ENCODE results near the gene ARRDC5.
"Not testable (repeated sequence)": the region's sequence is repeated elsewhere in the genome, so short reads cannot be mapped to it uniquely, and the experiment has no call there.

ARRDC5 gene

DNA sequence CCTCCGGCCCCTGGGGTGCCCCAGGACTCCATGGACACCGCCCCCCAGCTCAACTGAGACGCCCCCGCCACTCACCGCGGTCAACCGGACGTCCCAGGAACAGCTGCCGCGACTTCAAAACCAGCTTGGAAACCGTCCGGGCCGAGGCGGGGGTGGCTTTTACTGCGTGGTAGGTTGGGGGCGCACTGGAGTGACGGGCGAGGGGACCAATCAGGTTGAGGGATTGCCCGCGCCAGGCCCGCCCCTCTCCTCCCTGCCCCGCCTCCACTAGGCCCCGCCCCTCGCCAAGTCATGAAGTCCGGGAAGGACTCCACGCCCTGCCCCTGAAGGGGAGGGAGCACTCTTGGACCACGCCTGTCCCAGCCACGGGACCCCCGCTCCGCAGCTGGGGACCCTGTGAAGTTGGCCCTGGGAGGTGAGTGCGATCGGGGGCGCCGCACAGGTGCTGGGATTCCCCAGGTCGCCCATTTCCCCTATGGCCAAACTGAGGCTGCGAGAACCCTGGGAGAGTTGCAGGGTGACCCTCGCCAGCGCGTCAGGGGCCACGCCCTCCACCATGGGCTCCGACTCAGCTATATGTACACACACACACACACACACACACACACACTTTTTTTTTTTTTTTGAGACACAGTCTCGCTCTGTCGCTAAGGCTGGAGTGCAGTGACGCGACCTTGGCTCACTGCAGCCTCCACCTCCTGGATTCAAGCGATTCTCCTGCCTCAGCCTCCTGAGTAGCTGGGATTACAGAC lies 35.0 kb downstream of the ARRDC5 start, which contains the start of gene PLIN3:
Gene PLIN3, minus strand, starts transcription at position 134 of the 752 bp plus-strand sequence. CDS start 6,273 bp downstream, outside the sequence.
- peak; percentile 89 for DNase-seq

DNA sequence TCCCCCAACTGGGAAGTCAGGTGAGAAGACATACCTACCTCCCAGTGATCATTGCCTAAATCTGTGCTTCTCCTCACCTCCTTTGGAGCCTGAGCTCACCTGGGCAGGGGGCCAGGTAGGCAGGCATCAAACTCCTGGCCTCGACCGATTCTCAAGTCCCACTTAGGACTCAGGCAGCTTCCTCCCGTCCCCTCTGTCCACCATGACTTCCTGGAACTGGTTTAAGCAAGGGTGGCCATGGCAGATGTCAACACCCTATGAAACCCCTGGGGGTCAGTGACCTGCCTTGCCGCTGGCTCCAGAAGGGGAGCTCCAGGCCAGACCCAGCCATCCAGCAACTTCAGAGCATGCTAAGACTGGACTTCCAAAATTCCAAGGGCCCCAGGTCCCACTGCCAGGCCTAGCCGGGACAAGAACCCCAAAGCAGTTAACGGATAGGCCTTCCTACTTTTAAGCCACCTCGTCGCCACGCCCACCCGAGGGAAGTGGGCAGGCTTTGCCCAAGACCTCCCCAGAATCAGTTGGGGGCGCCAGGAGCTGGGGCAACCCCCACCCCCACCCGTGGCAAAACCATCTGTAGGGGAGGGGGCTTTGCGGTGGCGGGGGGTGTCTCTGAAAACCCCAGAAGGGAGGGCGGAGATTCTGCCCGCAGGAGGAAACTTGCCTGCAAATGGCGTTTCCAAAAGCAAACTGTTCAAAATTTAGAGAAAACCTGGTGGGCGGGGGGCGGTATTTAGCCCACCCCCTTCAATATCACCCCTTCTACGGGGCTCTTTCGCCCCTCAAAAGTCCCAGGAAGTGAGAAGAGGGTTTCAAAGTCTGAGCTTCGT lies 35.9 kb downstream of the ARRDC5 start:
- peak; percentile 55 for DNase-seq

DNA sequence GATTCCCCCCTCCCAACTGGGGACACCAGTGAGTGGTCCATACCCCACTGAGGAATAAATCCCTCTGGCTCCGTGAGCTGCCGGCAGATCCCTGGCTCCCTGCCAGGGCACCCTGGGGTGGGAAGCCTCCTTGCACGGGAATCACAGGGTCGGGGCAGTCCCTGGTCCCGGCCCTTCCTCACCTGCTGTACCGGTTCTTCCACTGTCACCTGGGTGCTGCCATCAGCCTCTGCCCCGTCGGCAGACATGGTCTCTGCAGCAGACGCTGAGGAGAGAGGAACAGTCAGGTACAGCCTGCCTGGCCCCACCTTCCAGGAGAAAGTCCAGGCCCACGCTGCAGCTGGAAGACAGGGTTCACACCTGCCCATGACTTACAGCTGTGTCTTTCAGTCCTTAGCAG lies 41.5 kb downstream of the ARRDC5 start:
- no peak for DNase-seq

DNA sequence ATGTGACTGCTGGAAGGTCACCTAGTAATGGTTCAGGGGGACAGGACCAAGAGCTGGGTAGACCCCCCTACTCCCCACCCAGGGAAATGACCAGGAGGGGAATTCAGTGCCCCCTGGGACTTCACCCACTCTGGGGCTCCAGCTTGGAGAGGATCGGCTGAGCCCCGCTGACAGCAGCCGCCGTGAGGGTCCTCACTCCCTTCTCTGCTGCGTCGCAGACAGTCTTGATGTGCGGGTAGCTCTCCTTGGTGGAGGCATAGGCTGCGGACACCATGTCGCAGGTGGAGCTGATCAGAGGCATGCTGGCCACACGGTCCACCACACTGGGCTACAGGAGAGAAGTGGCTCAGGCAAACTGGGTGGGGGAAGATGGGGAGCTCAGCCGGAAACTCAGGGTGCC lies 43.0 kb downstream of the ARRDC5 start:
- no peak for DNase-seq

DNA sequence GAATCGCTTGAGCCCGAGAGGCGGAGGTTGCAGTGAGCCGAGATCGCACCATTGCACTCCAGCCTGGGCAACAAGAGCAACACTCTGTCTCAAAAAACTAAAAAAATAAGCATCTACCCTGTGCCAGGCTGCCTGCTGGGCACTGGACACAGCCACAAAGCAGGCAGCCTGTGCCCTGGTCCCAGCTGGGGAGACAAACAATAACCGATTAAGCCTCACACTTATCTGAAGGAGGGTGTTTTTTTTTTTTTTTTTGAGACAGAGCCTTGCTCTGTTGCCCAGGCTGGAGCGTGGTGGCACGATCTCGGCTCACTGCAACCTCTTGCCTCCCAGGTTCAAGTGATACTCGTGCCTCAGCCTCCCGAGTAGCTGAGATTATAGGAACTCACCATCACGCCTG lies 46.2 kb downstream of the ARRDC5 start:
- DNase-seq, result not testable (repeated sequence)

DNA sequence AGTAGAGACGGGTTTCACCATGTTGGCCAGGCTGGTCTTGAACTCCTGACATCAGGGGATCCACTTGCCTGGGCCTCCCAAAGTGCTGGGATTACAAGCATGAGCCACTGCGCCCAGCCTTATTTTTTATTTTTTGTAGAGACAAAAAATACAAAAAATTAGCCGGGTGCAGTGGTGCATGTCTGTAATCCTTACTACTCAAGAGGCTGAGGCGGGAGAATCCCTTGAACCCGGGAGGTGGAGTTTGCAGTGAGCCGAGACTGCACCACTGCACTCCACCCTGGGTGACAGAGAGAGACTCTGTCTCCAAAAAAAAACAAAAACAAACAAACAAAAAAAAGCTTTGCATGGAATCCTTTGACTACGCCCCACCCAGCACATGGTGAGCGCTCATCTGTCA lies 49.2 kb downstream of the ARRDC5 start:
- DNase-seq, result not testable (repeated sequence)

DNA sequence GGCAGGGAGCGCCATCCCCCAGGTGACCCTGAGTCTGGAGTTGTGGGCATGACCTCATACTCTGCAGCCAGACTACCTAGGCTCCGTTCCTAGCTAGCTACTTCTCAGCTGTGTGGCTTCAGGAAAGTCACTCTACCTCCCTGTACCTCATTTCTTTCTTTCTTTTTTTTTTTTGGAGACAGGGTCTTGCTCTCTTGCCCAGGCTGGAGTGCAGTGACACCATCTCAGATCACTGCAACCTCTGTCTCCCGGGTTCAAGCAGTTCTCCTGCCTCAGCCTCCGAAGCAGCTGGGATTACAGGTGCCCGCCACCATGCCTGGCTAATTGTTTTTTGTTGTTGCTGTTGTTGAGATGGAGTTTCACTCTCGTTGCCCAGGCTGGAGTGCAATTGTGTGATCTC lies 50.2 kb downstream of the ARRDC5 start:
- DNase-seq, result no peak

DNA sequence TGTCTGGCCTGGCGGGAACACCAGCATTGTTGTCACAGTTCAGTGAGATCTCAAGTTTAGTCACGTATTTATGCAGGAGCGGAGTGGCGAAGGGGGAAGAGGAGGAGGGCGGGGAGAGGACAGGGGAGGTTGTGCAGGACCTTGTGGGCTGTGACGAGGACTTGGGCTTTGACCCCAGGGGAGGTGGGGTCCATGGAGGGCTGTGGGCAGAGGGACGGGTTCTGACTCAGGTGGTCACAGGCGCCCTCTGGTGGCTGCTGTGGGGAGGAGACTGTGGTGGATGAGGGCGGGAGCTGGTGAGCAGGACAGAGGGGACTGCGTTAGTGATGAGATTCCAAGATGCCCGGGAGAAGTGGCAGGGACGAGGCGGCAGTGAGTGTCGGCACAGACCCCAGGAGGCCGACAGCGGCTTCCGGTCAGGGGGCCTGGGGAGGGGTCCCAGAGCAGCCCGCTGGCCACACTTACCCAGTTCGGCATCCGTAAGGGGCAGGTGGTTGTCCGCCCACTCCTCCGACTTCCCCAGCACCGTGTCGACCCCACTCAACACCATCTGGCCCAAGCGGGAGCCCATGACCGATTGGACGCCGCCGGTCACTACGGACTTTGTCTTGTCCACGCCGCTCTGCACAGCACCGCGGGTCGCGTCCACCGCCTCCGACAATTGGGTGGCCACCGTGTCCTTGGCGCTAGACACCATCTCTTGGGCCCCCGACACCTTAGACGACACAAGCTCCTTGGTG lies 51.0 kb downstream of the ARRDC5 start:
- peak; percentile 67 for DNase-seq

DNA sequence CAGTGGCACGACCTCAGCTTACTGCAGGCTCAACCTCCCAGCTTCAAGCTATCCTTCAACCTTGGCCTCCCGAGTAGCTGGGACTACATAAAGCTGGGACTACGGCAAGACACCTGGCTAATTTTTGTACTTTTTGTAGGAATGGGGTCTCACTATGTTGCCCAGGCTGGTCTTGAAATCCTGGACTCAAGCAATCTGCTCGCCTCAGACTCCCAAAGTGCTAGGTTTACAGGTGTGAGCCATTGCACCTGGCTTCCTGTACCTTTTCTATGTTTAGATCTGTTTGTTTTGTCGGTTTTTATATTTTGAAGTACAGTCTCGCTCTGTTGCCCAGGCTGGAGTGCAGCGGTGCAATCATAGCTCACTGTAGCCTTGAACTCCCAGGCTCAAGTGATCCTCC lies 53.7 kb downstream of the ARRDC5 start:
- DNase-seq, result no peak

DNA sequence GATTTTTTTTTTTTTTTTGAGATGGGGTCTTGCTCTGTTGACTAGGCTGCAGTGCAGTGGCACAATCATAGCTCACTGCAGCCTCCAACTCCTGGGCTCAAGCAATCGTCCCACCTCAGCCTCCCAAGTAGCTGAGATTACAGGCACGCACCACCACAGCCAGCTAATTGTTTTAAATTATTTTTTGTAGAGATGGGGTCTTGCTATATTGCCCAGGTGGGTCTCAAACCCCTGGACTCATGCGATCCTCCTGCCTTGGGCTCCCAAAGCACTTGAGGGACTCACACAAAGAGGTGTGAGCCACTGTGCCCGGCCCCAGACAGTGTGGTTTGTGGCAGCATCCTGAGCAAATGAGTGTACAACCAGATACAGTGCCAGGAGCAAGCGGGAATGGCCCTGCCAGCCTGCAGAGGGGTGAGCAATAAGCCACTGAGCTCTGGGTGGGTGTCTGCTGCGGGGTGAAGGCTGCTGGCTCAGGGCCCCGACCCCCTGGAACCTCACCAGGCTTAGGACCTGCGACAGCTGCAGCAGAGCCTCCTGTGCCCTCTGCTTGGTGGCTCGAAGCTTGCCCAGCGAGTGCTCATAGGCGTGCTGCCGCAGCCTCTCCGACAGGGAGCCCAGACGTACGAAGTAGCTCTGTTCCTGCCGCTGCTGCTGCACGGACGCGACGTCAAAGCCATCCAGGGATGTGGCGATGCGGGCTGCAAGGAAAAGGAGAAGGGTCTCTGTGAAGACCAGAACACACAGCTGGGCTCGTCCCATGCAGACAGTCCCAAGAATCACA lies 55.3 kb downstream of the ARRDC5 start:
- no peak for DNase-seq

DNA sequence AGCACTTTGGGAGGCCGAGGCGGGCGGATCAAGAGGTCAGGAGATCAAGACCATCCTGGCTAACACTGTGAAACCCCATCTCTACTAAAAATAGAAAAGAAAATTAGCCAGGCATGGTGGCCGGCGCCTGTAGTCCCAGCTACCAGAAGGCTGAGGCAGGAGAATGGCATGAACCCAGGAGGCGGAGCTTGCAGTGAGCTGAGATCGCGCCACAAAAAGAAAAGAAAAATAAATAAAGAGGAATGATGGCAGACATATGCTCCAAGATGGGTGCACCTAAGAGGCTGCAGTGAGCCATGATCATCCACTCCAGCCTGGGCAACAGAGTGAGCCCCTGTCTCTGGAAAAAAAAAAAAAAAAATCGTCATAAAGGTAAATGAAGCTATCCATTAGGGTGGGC lies 56.7 kb downstream of the ARRDC5 start:
- not testable (repeated sequence) for DNase-seq

DNA sequence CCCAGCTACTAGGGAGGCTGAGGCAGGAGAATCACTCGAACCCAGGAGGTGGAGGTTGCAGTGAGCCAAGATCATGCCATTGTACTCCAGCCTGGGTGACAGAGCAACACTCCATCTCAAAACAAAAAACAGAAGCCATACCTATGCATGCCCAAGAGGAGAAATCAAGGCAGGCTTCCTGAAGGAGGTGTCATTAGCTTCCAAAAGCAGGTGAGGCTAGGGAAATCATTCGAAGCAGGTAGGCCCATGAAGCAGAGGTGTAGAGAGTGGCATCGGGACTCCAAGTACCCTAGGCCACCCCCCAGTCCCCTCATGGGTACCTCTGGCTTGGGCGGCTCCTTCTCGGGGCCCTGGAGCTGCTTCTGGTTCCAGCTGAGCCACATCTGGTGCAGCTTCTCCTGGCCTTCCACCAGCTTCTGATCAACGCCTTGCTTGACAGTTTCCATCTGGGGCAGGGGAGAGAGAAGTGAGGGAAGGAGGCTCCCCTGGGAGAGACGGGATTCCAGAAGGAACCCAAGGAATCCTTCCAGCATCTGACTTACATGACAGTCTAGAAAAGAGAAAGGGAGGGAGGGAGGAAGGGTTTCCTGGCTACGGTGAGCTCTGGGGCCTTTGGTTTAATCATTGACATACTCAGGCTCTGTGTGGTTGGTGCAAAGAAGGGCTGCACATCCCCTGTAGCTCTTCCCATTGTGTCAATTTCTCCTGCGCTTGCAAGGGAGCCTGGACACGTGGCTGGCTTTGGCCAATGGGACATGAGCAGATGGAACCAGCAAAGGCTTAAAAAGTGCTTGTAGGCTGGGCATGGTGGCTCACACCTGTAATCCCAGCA lies 58.1 kb downstream of the ARRDC5 start:
- DNase-seq, result no peak

DNA sequence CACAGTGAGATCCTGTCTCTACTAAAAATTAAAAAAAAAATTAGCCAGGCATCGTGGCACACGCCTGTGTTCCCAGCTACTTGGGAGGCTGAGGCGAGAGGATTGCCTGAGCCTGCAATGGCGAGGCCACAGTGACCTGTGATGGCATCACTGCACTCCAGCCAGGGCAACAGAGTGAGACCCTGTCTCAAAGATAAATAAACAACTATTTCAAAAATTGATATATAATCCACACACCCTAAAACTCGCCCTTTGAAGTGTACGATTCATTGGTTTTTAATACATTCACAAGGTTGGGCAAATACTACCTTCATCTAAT lies 59.1 kb downstream of the ARRDC5 start:
- DNase-seq, result no peak
